CD4-positive, alpha-beta T cell treated with Interleukin-17A for 1 hour (primary cell): ENCODE measurements around the gene PAIP2B.
"Not testable (repeated sequence)": the region's sequence is repeated elsewhere in the genome, so short reads cannot be mapped to it uniquely, and the experiment has no call there.

Experiments used
- DNase-seq: peaks from one replicate; pipeline ENCODE4 v3.0.0-alpha.2; 2020

PAIP2B gene, protein sequence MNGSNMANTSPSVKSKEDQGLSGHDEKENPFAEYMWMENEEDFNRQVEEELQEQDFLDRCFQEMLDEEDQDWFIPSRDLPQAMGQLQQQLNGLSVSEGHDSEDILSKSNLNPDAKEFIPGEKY

DNA sequence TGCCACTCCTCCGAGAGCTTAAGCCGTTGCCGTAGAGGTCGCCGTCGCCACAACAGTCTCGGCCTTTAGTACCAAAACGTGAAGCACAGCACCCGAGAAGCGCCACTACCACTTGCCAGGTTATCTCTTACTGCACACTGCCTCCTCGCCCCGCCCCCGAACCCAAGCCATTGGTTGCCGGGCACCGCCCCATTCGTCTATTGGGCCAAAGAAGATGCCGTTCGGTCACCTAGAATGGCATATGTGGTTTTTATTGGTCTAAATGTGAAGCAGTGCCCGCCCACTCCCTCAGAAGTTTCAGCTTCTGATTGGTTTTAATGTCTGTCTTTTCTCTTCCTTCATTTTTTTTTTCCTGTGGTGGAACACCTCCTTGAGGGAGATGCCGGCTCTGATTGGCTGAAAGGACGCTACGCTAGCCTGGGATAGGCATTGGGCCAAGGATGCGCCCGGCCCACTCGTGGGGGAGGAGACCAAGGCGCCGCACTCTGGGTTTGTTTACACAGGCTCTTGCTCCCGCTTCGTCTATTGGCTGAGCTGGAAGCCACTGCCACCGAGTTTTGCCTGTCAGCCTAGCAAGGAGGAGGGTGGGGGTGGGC lies at the start of gene PAIP2B:
Gene PAIP2B (minus strand): TSS at position 139 of the 596 bp plus-strand sequence. CDS start 24,514 bp downstream, outside the sequence.
- peak; percentile 99 for DNase-seq

GRCh38 chr2:71275939-71276310 lies 49.0 kb upstream of the PAIP2B start:
- no peak for DNase-seq

GRCh38 chr2:71269511-71270090 lies 42.7 kb upstream of the PAIP2B start:
- DNase-seq = no peak

DNA sequence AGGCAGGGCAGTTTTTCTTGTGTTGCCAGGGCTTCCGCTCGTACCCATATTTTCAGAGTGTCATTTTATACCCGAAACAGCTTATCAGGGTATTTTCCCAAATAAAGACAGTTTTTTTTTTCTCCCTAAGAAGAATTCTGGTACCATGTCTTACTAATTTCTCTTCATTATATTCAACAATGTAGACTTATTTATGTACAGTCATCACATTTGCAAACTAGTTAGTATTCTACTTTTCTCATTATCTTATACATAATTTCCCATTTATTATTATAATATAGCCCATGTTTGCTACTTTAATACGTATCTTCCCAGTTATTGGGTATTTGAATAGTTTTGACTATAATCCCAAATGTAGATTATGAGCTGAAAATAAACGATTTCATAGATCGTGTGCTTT lies 36.5 kb upstream of the PAIP2B start:
- no peak for DNase-seq

DNA sequence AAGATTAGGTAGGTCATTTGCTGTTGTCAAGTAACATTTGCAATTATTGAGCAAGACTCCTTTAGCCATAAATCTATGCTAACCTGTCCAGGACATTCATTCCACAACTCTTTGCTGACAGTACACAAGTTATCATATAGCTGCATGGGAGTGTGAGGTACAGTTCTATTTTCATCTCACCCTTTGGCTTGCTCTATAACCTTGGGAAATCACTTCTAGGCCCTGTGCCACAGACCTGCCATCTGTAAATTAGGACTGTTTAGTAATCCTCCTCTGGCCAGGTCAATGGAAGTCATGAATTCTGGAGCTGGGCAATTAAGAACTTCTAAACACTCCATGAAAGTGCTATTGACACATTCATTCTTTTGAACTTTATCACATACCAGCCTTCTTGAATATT lies 34.6 kb upstream of the PAIP2B start:
- DNase-seq = no peak

- no peak for DNase-seq
These were observed 29.5 kb upstream of the PAIP2B start for GRCh38 chr2:71256421-71256820.

DNA sequence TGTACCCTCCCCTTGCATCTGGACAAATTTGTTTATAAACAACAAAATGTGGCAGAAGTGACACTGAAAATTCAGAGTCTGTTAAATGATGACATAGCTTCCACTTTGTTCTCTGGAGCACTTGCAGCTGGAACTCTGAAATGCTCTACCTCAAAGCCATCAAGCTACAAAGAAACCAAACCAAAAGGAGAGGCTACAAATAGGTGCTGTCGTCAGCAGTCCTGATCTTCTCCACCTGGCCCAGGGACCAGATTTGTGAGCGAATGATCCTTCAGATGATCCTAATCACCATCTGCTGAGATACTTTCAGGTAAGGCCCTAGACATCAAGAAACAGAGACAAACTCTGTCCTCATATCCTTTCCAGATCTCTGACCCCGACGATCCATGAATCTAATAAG lies 27.9 kb upstream of the PAIP2B start:
- no peak for DNase-seq

DNA sequence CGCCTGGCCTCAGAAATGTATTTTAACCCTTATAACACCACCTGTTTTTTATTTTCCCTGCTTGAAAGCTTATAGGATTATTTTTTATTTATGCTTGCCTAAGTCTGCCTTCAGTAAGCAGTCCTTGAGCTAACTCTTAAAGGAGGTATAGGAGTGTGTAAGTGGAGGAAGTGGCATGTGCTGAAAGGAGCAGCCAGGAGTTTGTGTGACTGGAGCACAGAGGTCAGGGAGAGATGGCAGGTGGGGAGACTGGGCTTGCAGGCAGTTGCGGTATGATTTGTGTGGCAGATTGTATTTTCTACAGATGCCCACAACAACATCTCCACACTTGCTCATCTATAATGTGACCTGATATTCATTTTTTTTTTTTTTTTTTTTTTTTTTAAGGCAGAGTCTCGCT lies 27.2 kb upstream of the PAIP2B start:
- no peak for DNase-seq

DNA sequence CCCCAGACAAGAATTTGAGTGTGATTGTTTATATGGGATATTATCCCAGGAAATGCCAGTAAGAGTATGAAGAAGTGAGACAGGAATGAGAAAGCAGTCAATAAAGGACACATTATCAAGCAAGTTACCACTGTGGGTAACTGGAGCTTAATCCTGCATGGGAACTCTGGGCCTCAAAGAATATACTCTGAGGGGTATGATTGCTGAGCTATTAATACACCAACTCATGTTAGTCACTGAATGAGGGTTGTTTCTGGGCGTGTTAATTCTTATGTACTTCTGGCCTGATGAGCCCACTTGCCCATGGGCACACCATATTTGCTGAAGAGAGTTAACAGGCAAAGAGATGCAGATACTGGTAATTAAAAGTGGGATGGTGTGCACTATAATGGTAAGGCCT lies 26.6 kb upstream of the PAIP2B start:
- no peak for DNase-seq

DNA sequence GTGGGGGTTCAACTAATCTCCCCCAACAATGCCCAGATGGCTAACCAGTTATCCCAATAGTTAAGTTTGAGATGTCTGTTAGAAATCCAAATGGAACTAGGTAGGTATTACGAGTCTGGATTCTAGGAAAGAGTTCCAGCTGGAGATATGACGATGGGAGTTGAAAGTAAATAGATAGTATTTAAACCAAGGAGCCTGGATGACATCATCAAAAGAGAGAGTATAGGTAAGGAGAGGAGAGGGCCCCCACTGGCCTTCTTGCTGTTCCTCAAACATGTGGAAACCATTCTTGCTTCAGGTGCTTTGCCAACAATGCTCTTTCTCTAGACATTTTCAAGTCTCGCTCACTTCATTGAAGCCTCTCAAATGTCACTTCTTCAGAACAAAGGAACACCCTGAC lies 26.0 kb upstream of the PAIP2B start:
- DNase-seq = no peak

- no peak for DNase-seq
These were observed 24.0 kb upstream of the PAIP2B start for GRCh38 chr2:71250935-71251334.

DNA sequence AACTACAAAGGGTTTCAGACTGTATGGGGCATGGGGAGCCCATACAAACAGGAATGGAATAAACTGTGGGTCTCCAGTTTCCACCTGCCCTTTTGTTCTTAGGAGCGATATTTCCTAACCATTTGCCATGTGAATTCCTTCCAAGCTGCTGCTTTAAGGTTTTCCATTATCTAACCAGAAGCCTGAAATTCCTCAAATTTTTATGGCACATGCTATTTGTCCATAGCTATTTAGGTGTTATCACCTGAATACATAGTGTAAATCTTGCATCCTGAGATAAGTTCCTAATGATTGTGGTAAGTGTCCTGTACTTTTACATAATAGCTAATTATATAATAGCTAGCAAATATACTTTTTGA lies 17.4 kb upstream of the PAIP2B start:
- no peak for DNase-seq

- no peak for DNase-seq
These were observed 16.9 kb upstream of the PAIP2B start for GRCh38 chr2:71243634-71244301.

DNA sequence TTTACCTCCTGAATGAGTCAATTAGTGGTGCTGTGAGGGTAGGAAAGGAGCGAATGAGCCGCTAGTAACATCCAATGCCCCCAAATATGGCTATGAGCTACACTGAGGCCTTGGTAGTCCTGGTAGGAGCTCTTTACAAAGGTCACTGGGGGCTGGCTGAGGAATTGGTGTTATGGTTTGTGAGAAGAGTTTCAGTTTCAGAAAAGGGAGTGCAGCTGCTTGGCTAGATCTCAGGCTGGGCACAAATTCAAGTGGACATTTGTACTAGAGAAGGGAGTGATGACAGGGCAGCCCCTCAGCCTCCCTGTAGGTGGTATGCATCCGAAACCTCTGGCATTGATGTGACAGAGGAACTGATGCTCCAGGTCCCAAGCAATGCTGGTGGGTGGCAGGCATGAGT lies 13.9 kb upstream of the PAIP2B start:
- no peak for DNase-seq

DNA sequence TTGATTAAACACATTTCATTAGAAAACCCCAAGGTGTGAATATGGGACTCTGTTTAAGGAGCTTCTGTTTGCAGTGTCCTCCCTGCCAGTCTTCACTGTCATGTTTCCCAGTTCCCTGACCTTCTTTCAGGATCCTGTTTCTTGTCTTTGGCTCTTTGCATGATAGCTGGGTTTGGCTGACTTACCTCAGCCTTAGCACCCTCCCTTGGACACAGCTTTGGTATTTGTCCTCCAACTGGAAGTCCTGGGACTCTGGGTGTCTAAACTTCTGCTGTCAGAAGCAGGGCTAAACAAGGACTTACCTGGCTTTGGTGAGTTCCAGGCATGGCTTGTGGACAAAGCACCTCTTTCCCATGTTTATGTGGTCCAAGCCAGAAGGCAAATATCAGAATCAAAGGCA lies 11.2 kb upstream of the PAIP2B start:
- DNase-seq = no peak

DNA sequence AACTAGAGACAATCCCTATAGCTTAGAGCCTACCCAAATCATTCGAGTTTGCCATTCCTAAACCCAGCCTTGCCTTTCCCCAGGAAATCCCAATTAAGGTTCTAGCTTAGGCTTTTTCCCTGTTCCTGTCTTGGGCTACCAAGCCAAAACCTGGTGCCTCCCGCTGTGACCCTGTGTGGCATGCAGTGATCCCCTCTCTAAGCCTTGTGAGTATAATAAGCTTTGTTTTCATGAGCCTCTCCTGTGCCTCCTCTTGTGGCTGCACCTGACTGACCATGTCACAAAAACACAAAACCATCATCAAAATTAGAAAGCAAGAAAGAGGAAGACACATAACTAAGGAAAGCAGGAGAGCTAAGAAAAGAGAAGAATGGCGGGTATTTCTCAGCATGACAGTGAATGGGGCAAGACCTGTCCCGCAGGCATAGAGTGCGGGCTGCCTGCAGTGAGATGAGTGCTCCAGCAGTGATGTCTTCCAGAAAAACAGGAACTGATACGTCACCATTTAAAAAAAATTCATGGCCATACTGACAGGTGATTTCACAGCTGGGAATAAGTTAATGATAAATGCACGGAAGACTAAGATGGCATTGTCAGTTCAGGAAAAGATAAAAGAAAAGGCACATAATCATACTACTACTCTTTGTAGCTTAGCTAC lies 9.2 kb upstream of the PAIP2B start:
- no peak for DNase-seq

- not testable (repeated sequence) for DNase-seq
These were observed 6.2 kb upstream of the PAIP2B start for GRCh38 chr2:71233072-71233471.

GRCh38 chr2:71226096-71226964 lies 573 bp downstream of the PAIP2B start:
- peak; percentile 22 for DNase-seq

- no peak for DNase-seq
These were observed 2.0 kb downstream of the PAIP2B start for GRCh38 chr2:71224935-71225334.

DNA sequence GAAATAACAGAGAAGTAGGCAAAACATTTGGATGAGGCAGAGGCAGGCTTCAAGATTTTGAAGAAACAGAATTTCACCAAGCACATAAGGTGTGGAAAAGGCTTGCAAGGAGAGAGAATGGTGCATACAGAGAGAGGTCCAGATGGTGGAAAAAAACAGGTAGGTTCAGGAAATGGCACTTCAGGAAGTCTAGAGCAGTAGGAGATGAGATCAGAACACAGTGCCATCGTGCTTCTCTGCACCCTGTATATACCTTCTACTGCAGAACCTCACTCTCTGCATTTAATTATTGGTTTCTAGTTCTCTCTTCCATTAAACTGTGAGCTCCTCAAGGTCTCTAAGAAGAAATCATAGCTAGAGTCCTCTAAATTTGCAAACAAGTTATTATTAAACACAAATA lies 2.4 kb downstream of the PAIP2B start:
- DNase-seq = no peak

DNA sequence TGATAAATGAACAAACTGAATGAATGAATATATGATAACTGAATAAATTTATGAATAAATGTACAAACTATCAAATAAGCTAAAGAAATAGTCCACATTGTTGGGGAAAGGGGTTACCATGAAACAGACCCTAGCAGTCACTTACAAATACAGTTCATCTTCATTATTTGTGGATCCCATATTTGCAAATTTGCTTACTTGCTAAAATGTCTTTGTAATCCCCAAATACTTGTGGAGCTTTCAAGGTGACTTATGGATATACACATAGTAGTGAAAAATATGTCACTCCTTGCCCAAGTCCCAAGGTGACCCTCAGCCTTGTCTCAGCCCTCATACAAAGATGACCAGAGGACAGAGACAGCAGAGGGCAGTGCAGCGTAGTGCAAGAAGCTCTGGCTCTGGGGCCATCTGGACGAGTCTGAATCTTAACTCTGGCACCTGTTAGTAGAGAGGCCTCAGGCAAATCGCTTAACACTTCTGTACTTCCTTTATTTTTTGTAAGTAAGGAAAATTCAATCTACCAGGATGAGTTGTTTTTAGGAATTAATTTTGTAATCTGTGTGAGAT lies 3.1 kb downstream of the PAIP2B start:
- DNase-seq = no peak

- no peak for DNase-seq
These were observed 6.2 kb downstream of the PAIP2B start for GRCh38 chr2:71220743-71221142.

GRCh38 chr2:71216501-71216900 lies 10.4 kb downstream of the PAIP2B start:
- no peak for DNase-seq
